ENCODE measurements around the gene TEKT5. TPM values are rescaled to one million over a fixed set of nuclear protein-coding genes. Genes with fewer than 3 reads are reported as not detected.

The TEKT5 gene
- total and polyA plus RNA-seq, 12 donors: 0.59 to 0.69 TPM; not detected in 10

DNA sequence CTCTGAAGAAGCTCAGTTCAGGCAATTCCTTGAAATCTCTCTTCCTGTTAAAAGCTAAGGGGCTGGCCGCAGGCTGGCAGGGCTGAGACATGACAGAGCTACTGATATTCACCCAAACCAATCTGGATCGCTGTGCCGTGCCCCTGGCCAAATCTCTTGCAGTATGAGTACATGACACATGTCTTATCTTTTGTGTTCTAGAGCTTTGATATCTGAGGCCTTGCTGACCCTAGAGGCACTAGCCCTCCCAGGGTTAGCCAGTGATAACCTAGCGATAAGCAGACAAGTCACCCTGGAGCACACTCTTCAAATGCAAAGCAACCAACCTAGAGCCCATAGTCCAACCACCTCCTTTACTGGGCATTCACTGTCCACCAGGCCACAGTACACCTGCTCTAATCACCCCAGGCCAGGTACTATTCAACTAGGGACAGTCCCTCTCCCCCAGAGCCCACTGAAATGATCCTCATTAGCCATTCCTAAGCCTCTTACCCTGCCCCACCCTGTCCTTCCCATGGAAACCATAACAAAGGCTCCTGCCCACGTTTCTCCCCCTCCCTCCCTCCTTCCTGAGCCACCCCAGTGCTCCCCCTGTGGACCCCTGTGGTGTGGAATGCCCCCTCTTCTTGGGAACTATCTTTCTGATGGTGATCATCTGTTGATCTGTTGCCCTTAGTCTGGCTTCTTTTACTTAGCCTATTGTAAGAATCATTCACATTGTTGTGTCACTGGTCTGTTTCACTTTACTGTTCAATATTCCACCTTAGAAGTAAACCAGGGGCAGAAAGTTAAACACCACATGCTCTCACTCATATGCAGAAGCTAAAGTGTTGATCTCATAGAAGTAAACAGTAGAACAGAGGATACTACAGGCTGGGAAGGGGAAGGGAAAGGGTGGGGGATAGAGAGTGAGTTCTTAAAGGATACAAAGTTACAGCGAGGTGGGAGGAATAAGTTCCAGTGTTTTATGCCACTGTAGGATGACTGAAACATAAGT, 52.5 kb downstream of the TEKT5 start:
- 33 to 37% methylated on average over 6 of the region's 6 CpGs for WGBS, 2 donors
- DNase-seq (no peak), ATAC-seq (no peak)
- Histone ChIP-seq H3K36me3 (no peaks in the 10 kb centered on the region), H3K27me3 (no peaks in the 10 kb centered on the region), H3K27ac (no peak overlapping the region), H3K9me3 (no peaks in the 10 kb centered on the region), H3K4me3 (no peak overlapping the region), H3K4me1 (no peaks in the 10 kb centered on the region)
- TF ChIP-seq, protein P1, sequence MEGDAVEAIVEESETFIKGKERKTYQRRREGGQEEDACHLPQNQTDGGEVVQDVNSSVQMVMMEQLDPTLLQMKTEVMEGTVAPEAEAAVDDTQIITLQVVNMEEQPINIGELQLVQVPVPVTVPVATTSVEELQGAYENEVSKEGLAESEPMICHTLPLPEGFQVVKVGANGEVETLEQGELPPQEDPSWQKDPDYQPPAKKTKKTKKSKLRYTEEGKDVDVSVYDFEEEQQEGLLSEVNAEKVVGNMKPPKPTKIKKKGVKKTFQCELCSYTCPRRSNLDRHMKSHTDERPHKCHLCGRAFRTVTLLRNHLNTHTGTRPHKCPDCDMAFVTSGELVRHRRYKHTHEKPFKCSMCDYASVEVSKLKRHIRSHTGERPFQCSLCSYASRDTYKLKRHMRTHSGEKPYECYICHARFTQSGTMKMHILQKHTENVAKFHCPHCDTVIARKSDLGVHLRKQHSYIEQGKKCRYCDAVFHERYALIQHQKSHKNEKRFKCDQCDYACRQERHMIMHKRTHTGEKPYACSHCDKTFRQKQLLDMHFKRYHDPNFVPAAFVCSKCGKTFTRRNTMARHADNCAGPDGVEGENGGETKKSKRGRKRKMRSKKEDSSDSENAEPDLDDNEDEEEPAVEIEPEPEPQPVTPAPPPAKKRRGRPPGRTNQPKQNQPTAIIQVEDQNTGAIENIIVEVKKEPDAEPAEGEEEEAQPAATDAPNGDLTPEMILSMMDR (IDR thresholded peaks at IDR 0.05): no peak
- intact Hi-C loops (cut with DNase I): loop anchor here in 1 of 10 donors (5.0 to 10.0 kb wide), 2 partner anchors 53 to 1170 kb away; partner anchors contain the start of gene TEKT5

DNA sequence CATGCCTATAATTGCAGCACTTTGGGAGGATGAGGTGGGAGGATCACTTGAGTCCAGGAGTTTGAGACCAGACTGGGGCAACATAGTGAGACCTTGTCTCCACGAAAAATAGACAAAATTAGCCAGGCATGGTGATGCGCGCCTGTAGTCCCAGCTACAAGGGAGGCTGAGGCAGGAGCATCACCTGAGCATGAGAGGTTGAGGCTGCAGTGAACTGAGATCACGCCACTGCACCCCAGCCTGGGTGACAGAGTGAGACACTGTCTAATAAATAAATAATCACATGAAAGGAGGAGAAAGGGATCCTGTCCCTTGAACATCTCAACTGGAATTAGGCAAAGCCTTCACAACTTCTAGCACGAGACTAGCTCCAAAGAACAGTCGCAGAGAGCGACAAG, 53.2 kb downstream of the TEKT5 start:
- Histone ChIP-seq H3K27ac (no peak overlapping the region), H3K27me3 (no peaks in the 10 kb centered on the region), H3K9me3 (no peaks in the 10 kb centered on the region), H3K4me3 (no peak overlapping the region), H3K36me3 (no peaks in the 10 kb centered on the region), H3K4me1 (no peaks in the 10 kb centered on the region)
- ATAC-seq: no peak
- intact Hi-C loops (cut with DNase I): loop anchor here in 1 of 10 donors (5.0 to 10.0 kb wide), 2 partner anchors 53 to 1169 kb away; partner anchors contain the start of gene TEKT5
- TF ChIP-seq, protein P1 (IDR thresholded peaks at IDR 0.05): no peak
- WGBS, 2 donors: 84 to 89% methylated on average over 7 of the region's 7 CpGs
- no peak for DNase-seq

DNA sequence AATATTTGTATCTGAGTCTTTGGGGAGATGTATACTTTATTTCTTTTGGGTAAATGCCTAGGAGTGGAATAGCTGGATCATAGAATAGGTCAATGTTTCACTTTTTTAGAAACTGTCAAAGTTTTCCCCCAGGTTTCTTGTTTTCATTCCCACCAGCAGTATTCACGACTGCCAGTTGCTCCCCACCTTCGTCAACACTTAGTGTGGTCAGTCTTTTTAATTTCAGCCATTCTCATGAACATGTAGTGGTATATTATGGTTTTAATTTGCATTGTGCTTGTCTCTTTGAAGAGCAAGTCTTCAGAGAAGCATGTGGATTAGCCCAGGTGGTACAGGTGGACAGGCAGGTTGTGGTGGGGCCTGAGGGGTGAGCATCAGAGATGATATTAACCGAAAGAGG, 53.8 kb downstream of the TEKT5 start:
- TF ChIP-seq, protein P1 (IDR thresholded peaks at IDR 0.05): no peak
- no peaks in the 10 kb centered on the region for H3K36me3 ChIP-seq
- ATAC-seq (no peak), DNase-seq (no peak)
- no peak overlapping the region for H3K4me3 ChIP-seq
- H3K9me3 ChIP-seq: no peaks in the 10 kb centered on the region
- no peak overlapping the region for H3K27ac ChIP-seq
- no peaks in the 10 kb centered on the region for H3K4me1 ChIP-seq
- WGBS, 2 donors: 93 to 96% methylated on average over 3 of the region's 3 CpGs
- intact Hi-C loops (cut with DNase I): loop anchor here in 1 of 10 donors (5.0 to 10.0 kb wide), 2 partner anchors 54 to 1169 kb away; partner anchors contain the start of gene TEKT5
- H3K27me3 ChIP-seq: no peaks in the 10 kb centered on the region

DNA sequence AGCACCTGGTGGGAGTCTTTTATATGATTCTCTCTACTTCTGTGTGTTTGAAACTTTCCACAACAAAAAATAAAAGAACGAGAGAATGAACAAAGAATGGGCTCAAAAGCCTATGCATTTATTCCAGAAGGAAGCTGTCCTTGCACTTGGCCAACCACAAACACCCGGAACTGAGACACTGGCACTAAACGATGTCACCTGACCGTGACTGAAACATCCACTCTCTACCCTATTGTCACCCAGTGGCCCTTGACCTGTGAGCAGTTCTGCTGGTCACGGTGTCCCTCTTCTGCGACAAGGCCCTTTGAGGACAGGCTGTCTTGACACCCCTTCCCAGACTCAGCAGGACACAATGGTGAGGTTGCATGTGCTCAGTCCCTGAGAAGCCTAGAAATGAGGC, 56.6 kb downstream of the TEKT5 start:
- Histone ChIP-seq H3K4me3 (no peak overlapping the region), H3K27me3 (no peaks in the 10 kb centered on the region), H3K9me3 (peaks cover 0 to 6% (median 0%) of the 10 kb centered on the region in 11 donors), H3K36me3 (no peaks in the 10 kb centered on the region), H3K4me1 (no peaks in the 10 kb centered on the region), H3K27ac (no peak overlapping the region)
- TF ChIP-seq, protein P1 (IDR thresholded peaks at IDR 0.05): no peak
- DNase-seq (no peak), ATAC-seq (no peak)
- 85 to 92% methylated on average over 6 of the region's 6 CpGs for WGBS, 2 donors
- intact Hi-C loops (cut with DNase I): no loop called here

Measured in heart right ventricle (tissue), 16 donors.